ENCODE data around the gene EXOC3. TPM values are rescaled to one million over a fixed set of nuclear protein-coding genes. Genes with fewer than 3 reads are reported as not detected.

EXOC3 gene
- total RNA-seq, 1 donor from 2014 or later, result 43.9 TPM

DNA sequence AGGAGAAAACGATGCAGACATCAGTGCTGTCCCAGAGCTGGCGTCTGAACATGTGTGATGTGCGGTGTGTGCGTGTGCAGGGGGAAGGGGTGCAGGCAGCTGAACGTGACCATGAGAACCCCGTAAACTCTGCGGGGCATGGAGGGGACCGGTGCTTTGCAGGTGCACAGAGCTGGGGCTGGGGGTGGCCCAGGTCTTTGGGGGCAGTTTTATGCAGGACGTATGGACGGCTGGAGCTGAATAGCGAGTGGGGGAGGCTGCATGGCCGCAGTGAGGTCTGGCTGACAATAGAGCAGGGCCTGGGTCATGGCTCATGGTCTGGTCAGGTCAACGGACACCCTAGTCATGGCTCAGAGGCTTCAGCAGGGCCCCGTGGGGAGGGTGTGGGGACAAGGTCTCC, 3.3 kb upstream of the EXOC3 start:
- Mint-ChIP-seq H3K36me3 (ENCODE audit: low read depth, unreplicated experiment) (peaks cover 5% of the 10 kb centered on the region), H3K27ac (ENCODE audit: unreplicated experiment) (no peak overlapping the region), H3K4me3 (ENCODE audit: unreplicated experiment) (no peak overlapping the region), H3K27me3 (ENCODE audit: unreplicated experiment) (peaks cover 8% of the 10 kb centered on the region), H3K4me1 (ENCODE audit: unreplicated experiment) (peaks cover 16% of the 10 kb centered on the region), H3K9me3 (ENCODE audit: unreplicated experiment) (no peaks in the 10 kb centered on the region)
- TF ChIP-seq, protein P1, sequence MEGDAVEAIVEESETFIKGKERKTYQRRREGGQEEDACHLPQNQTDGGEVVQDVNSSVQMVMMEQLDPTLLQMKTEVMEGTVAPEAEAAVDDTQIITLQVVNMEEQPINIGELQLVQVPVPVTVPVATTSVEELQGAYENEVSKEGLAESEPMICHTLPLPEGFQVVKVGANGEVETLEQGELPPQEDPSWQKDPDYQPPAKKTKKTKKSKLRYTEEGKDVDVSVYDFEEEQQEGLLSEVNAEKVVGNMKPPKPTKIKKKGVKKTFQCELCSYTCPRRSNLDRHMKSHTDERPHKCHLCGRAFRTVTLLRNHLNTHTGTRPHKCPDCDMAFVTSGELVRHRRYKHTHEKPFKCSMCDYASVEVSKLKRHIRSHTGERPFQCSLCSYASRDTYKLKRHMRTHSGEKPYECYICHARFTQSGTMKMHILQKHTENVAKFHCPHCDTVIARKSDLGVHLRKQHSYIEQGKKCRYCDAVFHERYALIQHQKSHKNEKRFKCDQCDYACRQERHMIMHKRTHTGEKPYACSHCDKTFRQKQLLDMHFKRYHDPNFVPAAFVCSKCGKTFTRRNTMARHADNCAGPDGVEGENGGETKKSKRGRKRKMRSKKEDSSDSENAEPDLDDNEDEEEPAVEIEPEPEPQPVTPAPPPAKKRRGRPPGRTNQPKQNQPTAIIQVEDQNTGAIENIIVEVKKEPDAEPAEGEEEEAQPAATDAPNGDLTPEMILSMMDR (IDR thresholded peaks at IDR 0.05; ENCODE audit: unreplicated experiment), result no peak
- no peak for DNase-seq (ENCODE audit: low spot score)

DNA sequence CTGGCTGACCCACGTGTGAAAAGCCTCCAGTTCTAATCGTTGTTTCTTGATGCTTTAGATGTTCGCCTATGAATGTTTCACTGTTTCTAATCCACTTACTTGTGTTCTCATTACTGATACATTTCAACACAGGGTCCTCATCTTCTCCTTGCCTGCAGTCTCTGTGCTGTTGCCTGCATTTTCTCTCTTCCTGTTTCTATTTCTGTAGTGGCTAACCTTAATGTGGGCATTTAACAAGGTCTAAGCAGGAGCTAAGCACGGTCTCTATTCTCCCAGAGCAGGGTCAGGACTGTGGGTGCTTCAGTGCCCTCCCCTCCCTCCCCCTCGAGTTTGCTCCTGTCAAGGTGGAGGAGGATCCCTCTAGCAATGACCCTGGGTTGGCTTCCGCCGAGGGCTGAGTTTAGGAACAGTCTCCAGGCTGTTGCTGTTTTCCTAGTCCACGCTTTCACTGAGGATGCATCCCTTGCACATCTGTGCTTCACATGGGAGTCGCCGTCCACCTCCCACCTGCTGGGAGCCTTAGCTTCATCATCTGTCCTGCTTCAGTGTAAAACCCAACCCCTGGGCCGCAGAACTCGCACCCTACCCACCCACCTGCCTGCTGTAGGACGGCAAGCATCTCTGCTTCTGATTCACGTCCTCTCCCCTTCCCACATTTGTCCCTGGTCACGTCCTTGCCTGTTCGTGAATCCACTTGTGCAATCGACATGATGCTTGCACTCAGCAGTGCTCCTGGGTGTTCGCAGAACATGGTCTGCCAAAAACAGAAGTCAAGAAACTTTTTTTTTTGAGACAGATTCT, 2.4 kb upstream of the EXOC3 start:
- H3K27ac Mint-ChIP-seq (ENCODE audit: unreplicated experiment), result no peak overlapping the region
- H3K4me3 Mint-ChIP-seq (ENCODE audit: unreplicated experiment), result no peak overlapping the region
- peaks cover 8% of the 10 kb centered on the region for H3K27me3 Mint-ChIP-seq (ENCODE audit: unreplicated experiment)
- H3K4me1 Mint-ChIP-seq (ENCODE audit: unreplicated experiment), result peaks cover 16% of the 10 kb centered on the region
- H3K9me3 Mint-ChIP-seq (ENCODE audit: unreplicated experiment), result no peaks in the 10 kb centered on the region
- DNase-seq (ENCODE audit: low spot score), result no peak
- TF ChIP-seq, protein P1 (IDR thresholded peaks at IDR 0.05; ENCODE audit: unreplicated experiment), result no peak
- H3K36me3 Mint-ChIP-seq (ENCODE audit: low read depth, unreplicated experiment), result peaks cover 10% of the 10 kb centered on the region

DNA sequence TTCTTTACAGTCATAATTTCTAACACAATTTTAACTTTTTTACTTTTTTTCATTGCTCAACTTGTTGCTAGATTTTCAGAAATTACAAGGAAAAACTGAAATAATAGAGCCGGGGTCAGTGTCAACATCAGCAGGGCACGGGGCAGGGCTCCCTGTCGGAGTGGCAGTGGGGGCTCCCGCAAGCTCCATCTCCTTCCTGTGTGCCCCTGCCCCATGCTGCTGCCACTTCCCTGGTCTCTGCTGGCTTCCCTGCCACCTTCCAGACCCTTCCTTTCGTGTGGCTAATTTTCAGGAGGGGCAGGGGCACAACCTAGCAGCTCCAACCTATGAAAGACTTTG, 1.0 kb upstream of the EXOC3 start:
- TF ChIP-seq, protein P1 (IDR thresholded peaks at IDR 0.05; ENCODE audit: unreplicated experiment), result no peak
- H3K27ac Mint-ChIP-seq (ENCODE audit: unreplicated experiment), result no peak overlapping the region
- peaks cover 10% of the 10 kb centered on the region for H3K36me3 Mint-ChIP-seq (ENCODE audit: low read depth, unreplicated experiment)
- H3K4me1 Mint-ChIP-seq (ENCODE audit: unreplicated experiment), result peaks cover 19% of the 10 kb centered on the region
- peaks cover 8% of the 10 kb centered on the region for H3K27me3 Mint-ChIP-seq (ENCODE audit: unreplicated experiment)
- no peaks in the 10 kb centered on the region for H3K9me3 Mint-ChIP-seq (ENCODE audit: unreplicated experiment)
- DNase-seq (ENCODE audit: low spot score), result no peak
- peak overlapping the region; percentile 94 for H3K4me3 Mint-ChIP-seq (ENCODE audit: unreplicated experiment)

DNA sequence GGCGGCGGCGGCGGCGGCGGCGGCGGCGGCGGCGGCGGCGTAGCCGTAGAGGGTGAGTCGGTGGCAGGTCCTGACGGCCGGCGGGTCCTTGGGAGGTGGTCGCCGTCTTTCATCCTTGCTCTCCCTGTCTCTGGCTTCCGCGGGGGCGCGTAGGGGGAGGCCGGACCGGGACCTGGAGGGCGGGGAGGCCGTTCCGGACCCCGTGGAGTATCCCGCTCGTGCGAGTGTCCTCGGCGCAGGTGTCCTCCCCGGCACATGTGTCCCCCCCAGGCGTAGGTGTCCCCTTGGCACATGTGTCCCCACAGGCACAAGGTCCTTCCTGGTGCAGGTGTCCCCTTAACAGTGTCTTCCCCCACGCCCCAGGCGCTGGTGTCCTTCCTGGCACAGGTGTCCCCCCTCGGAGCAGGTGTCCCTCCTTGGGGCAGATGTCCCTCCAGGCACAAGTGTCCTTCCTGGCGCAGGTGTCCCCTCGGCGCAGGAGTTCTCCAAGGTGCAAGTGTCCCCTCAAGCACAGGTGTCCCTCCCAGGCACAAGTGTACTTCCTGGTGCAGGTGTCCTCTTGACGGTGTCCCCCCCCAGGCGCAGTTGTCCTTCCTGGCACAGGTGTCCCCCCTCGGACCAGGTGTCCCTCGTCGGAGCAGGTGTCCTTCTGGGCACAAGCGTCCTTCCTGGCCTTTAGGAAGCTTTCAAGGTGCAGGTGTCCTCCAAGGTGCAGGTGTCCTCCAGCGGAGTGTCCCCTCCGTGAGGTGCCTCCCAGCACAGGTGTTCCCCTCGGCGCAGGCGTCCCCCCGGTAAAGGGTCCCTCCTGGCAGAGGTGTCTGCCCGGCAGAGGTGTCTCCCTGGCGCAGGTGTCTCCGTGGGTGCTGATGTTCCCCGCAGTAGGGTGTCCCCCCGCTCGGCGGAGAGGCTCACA, 519 bp downstream of the EXOC3 start:
- peak overlapping the region; percentile 88 for H3K4me3 Mint-ChIP-seq (ENCODE audit: unreplicated experiment)
- peaks cover 22% of the 10 kb centered on the region for H3K36me3 Mint-ChIP-seq (ENCODE audit: low read depth, unreplicated experiment)
- DNase-seq (ENCODE audit: low spot score), result no peak
- no peaks in the 10 kb centered on the region for H3K9me3 Mint-ChIP-seq (ENCODE audit: unreplicated experiment)
- H3K4me1 Mint-ChIP-seq (ENCODE audit: unreplicated experiment), result peaks cover 22% of the 10 kb centered on the region
- TF ChIP-seq, protein P1 (IDR thresholded peaks at IDR 0.05; ENCODE audit: unreplicated experiment), result no peak
- H3K27me3 Mint-ChIP-seq (ENCODE audit: unreplicated experiment), result peaks cover 9% of the 10 kb centered on the region
- no peak overlapping the region for H3K27ac Mint-ChIP-seq (ENCODE audit: unreplicated experiment)

All from endothelial cell (in vitro differentiated cells).